BJ (cell line): ENCODE data around the gene TAS2R40. TPM values are rescaled to one million over a fixed set of nuclear protein-coding genes. Genes with fewer than 3 reads are reported as not detected.
"Not testable (repeated sequence)": the region's sequence is repeated elsewhere in the genome, so short reads cannot be mapped to it uniquely, and the experiment has no call there.

Experiments
- CTCF ChIA-PET: fragments of 350-600 bp; formaldehyde crosslinking; extraction: SDS; loops from one replicate; lab custom pipeline; 2021; ENCODE audit warnings: antibody characterized with exemption, inconsistent platforms; lab: Yijun Ruan, JAX
- POLR2A ChIA-PET: fragments of 300-600 bp; sonication (Branson Sonifier 250); formaldehyde crosslinking; extraction: SDS; loops from one replicate; lab custom pipeline; 2021; ENCODE audit warnings: antibody characterized with exemption; lab: Charles Lee
- DNase-seq: peaks from one replicate; pipeline ENCODE4 v3.0.0-alpha.2; 2011; ENCODE audit warnings: low read depth
- H3K27me3 ChIP-seq: 2 replicates; pipeline ENCODE4 v1.6.0; 2011; ENCODE audit warnings: low read length; ENCODE audit not compliant: control insufficient read depth, insufficient read depth
- H3K36me3 ChIP-seq: 2 replicates; pipeline ENCODE4 v1.5.1; 2011; ENCODE audit warnings: low read length; ENCODE audit not compliant: control insufficient read depth, insufficient read depth
- H3K4me3 ChIP-seq: 2 replicates; pipeline ENCODE4 v1.5.1; 2011; ENCODE audit warnings: low read depth, mild to moderate bottlenecking, control low read depth, low read length
- CTCF ChIP-seq: IDR thresholded peaks from 2 replicates; pipeline ENCODE4 v1.5.1; 2011; ENCODE audit warnings: low read depth, mild to moderate bottlenecking, control low read depth, inconsistent platforms, low read length, moderate library complexity; ENCODE audit not compliant: insufficient read depth
- polyA minus RNA-seq: library from RNA; depleted of rRNA, polyadenylated mRNA; stranded (reverse); fragments of >200 nt; gene quantifications from 2 replicates; pipeline ENCODE4 v1.2.3, GENCODE V29; 2011; rRNA and poly(A)+ RNA removed
- polyA plus RNA-seq: library from polyadenylated mRNA; depleted of rRNA; stranded (reverse); fragments of >200 nt; gene quantifications from 2 replicates; pipeline ENCODE4 v1.2.3, GENCODE V29; 2011; rRNA removed

The TAS2R40 gene
- not detected in 2 replicates for polyA plus RNA-seq
- polyA minus RNA-seq = not detected in 2 replicates

GRCh38 chr7:143221737-143222136, at the start of gene TAS2R40:
TAS2R40 (plus strand) TSS chr7:143222037; CDS start chr7:143222079, 42 bp downstream.
- no peaks in the 10 kb centered on the region for H3K36me3 ChIP-seq
- no peak for DNase-seq
- TF ChIP-seq CTCF = no peak
- ChIA-PET CTCF (interaction anchor here (1.0 to 11.5 kb wide), 3 partner anchors 19 to 589 kb away, joined by 3 to 392 read pairs (median 4); no protein-coding TSS in a partner anchor), POLR2A (no interaction called here)
- H3K4me3 ChIP-seq = no peak within 1 kb of the TSS
- peaks cover 4% of the 10 kb centered on the region for H3K27me3 ChIP-seq

- TF ChIP-seq CTCF = no peak
- ChIA-PET POLR2A (no interaction called here), CTCF (interaction anchor here (1.0 to 2.4 kb wide), 3 partner anchors 43 to 167 kb away, joined by 3 to 7 read pairs (median 3); no protein-coding TSS in a partner anchor)
- H3K4me3 ChIP-seq = no peak overlapping the region
- H3K36me3 ChIP-seq = no peaks in the 10 kb centered on the region
- H3K27me3 ChIP-seq = no peaks in the 10 kb centered on the region
- DNase-seq = no peak
Measured at GRCh38 chr7:143172354-143172753, 49.5 kb upstream of the TAS2R40 start.

- Histone ChIP-seq H3K4me3 (no peak overlapping the region), H3K36me3 (no peaks in the 10 kb centered on the region), H3K27me3 (no peaks in the 10 kb centered on the region)
- ChIA-PET CTCF (interaction anchor here (0.6 to 1.7 kb wide), 2 partner anchors 168 to 282 kb away, joined by 3 read pairs; no protein-coding TSS in a partner anchor), POLR2A (no interaction called here)
- TF ChIP-seq CTCF = no peak
- no peak for DNase-seq
Measured at GRCh38 chr7:143176128-143176527, 45.7 kb upstream of the TAS2R40 start.

- no peak overlapping the region for H3K4me3 ChIP-seq
- no peak for TF ChIP-seq CTCF
- ChIA-PET CTCF (interaction anchor here (1.0 kb wide), 1 partner anchor 197 kb away, joined by 3 read pairs; no protein-coding TSS in a partner anchor), POLR2A (no interaction called here)
- no peaks in the 10 kb centered on the region for H3K36me3 ChIP-seq
- DNase-seq = no peak
- H3K27me3 ChIP-seq = no peaks in the 10 kb centered on the region
Measured at GRCh38 chr7:143177374-143178119, 44.3 kb upstream of the TAS2R40 start.

- H3K36me3 ChIP-seq, DNase-seq, H3K4me3 ChIP-seq, H3K27me3 ChIP-seq, POLR2A ChIA-PET: not testable (repeated sequence)
- CTCF ChIA-PET = interaction anchor here (2.2 kb wide), 1 partner anchor 34 kb away, joined by 5 read pairs; no protein-coding TSS in a partner anchor
Measured at GRCh38 chr7:143180771-143181170, 41.1 kb upstream of the TAS2R40 start.
